ENCODE results near the gene ZNF708. TPM values are rescaled to one million over a fixed set of nuclear protein-coding genes. Genes with fewer than 3 reads are reported as not detected.

The ZNF708 gene
- total and polyA plus RNA-seq, 9 of the 15 experiments (the other 6 are each of a cell fraction or from before 2014, with no cell fraction given) = 2.9 to 11.9 (median 6.7) TPM

GRCh38 chr19:21328885-21329605 lies at the start of gene ZNF708 (continued):
- TF ChIP-seq YBX1 (IDR thresholded peaks at IDR 0.05) = no peak
- no peak for TF ChIP-seq CHD4 (IDR thresholded peaks at IDR 0.05; ENCODE audit: insufficient read depth, insufficient replicate concordance, low read depth, low read length, poor library complexity, severe bottlenecking)
- peak; percentile 71 for TF ChIP-seq EP400 (IDR thresholded peaks at IDR 0.05)
- no peak for TF ChIP-seq ATF1 (CRISPR knock-in tag; IDR thresholded peaks at IDR 0.05)
- TF ChIP-seq ATF1 (tag; IDR thresholded peaks at IDR 0.05) = peak; percentile 74
- TF ChIP-seq, protein P1, sequence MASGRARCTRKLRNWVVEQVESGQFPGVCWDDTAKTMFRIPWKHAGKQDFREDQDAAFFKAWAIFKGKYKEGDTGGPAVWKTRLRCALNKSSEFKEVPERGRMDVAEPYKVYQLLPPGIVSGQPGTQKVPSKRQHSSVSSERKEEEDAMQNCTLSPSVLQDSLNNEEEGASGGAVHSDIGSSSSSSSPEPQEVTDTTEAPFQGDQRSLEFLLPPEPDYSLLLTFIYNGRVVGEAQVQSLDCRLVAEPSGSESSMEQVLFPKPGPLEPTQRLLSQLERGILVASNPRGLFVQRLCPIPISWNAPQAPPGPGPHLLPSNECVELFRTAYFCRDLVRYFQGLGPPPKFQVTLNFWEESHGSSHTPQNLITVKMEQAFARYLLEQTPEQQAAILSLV (tag; IDR thresholded peaks at IDR 0.05) = no peak
- peak; percentile 73 for TF ChIP-seq ELF2 (CRISPR knock-in tag; IDR thresholded peaks at IDR 0.05)
- TF ChIP-seq CLOCK (CRISPR knock-in tag; IDR thresholded peaks at IDR 0.05; ENCODE audit: borderline replicate concordance) = no peak
- peak in 1 of 2 experiments; percentile 61; a peak in 1 of 4 replicates for TF ChIP-seq RCOR1 (IDR thresholded peaks at IDR 0.05; ENCODE audit: borderline replicate concordance in 1 of 2, low read depth in 2 of 2, low read length in 2 of 2)
- no peak for TF ChIP-seq RUNX1 (IDR thresholded peaks at IDR 0.05; ENCODE audit: low read depth)
- TF ChIP-seq HNRNPH1 (optimal IDR thresholded peaks at IDR 0.05; ENCODE audit: low read depth, low read length) = no peak
- no peak for TF ChIP-seq HOXB6 (CRISPR knock-in tag; IDR thresholded peaks at IDR 0.05; ENCODE audit: borderline replicate concordance)
- TF ChIP-seq STAG1 (CRISPR knock-in tag; IDR thresholded peaks at IDR 0.05; ENCODE audit: borderline replicate concordance) = no peak
- TF ChIP-seq HMG20B (CRISPR knock-in tag; IDR thresholded peaks at IDR 0.05) = no peak
- TF ChIP-seq ZNF3 (CRISPR knock-in tag; IDR thresholded peaks at IDR 0.05) = no peak
- peak; percentile 44 to 84; a peak in 2 of 4 replicates for TF ChIP-seq SIN3A (IDR thresholded peaks at IDR 0.05; ENCODE audit: borderline replicate concordance in 2 of 2, control insufficient read depth in 1 of 2, low read depth in 2 of 2, low read length in 2 of 2)
- TF ChIP-seq CHD2 (IDR thresholded peaks at IDR 0.05; ENCODE audit: low read depth, low read length) = no peak
- TF ChIP-seq TCFL5 (CRISPR knock-in tag; conservative IDR thresholded peaks at IDR 0.05) = no peak
- no peak for TF ChIP-seq SMAD2 (IDR thresholded peaks at IDR 0.05; ENCODE audit: low read depth, low read length)
- TF ChIP-seq MIER1 (IDR thresholded peaks at IDR 0.05; ENCODE audit: low read depth) = no peak
- no peak for TF ChIP-seq E2F3 (CRISPR knock-in tag; IDR thresholded peaks at IDR 0.05)
- TF ChIP-seq NR2F6 (CRISPR knock-in tag; IDR thresholded peaks at IDR 0.05) = no peak
- TF ChIP-seq CSDE1 (IDR thresholded peaks at IDR 0.05) = no peak
- peak; percentile 94 for TF ChIP-seq KDM5B (IDR thresholded peaks at IDR 0.05; ENCODE audit: insufficient replicate concordance, low read depth, low read length)
- no peak for TF ChIP-seq ELF4 (CRISPR knock-in tag; IDR thresholded peaks at IDR 0.05)
- TF ChIP-seq SNIP1 (IDR thresholded peaks at IDR 0.05; ENCODE audit: low read depth) = no peak
- no peak for TF ChIP-seq DMBX1 (CRISPR knock-in tag; IDR thresholded peaks at IDR 0.05; ENCODE audit: borderline replicate concordance)
- TF ChIP-seq CBX5 (IDR thresholded peaks at IDR 0.05; ENCODE audit: borderline replicate concordance, low read depth) = no peak
- TF ChIP-seq ZNF212 (CRISPR knock-in tag; IDR thresholded peaks at IDR 0.05) = no peak

Data from K562 (cell line).